HepG2 (cell line): ENCODE data around the gene CLIC5. TPM values are rescaled to one million over a fixed set of nuclear protein-coding genes. Genes with fewer than 3 reads are reported as not detected.

Source experiments
- ATAC-seq: fragments of 200-7000 bp; cut with Tn5 transposase; 3 replicates; pipeline ENCODE4 v1.9.1; 2020; ENCODE audit warnings: mild to moderate bottlenecking, moderate library complexity
- BruUV-seq: library from RNA; stranded (reverse); fragments of 400-500 nt; replicated peaks from 2 replicates; lab custom pipeline; 2021; lab: Mats Ljungman, UMichigan
- CTCF ChIA-PET: fragments of 300-600 bp; formaldehyde crosslinking; extraction: SDS; loops from one replicate; lab custom pipeline; 2021; ENCODE audit warnings: low total read pairs, inconsistent platforms, low intra/inter-chr PET ratio; lab: Yijun Ruan, JAX
- POLR2A ChIA-PET: fragments of 350-600 bp; sonication (Branson Sonifier 250); formaldehyde crosslinking; loops from one replicate; lab custom pipeline; 2020; ENCODE audit warnings: antibody characterized with exemption, inconsistent platforms; lab: Yijun Ruan, JAX
- DNase-seq: peaks from one replicate; pipeline ENCODE4 v3.0.0-alpha.2; 2015; ENCODE audit warnings: low spot score
- FAIRE-seq: peaks from 3 replicates; lab custom pipeline; 2011; peaks lifted over from hg19 to GRCh38; lab: Jason Lieb, UNC
- H2AFZ ChIP-seq: one replicate; pipeline ENCODE4 v1.6.1; 2011; ENCODE audit warnings: low read length, inconsistent platforms
- H3K27ac ChIP-seq: fragments of 300-600 bp; 3 replicates; pipeline ENCODE4 v1.8.0; 2011; ENCODE audit warnings: mixed run types, mild to moderate bottlenecking, mixed read lengths, low read length, inconsistent platforms; ENCODE audit not compliant: insufficient read depth; ENCODE audit errors: extremely low read length
- H3K27me3 ChIP-seq, 2 experiments: fragments of 200-600 bp in 1 of 2; 2 replicates in 1 of 2; 3 replicates in 1 of 2; pipeline versions ENCODE4 v1.6.0 to v1.8.0; 2011; ENCODE audit warnings: low read length in 2 of 2, mild to moderate bottlenecking in 2 of 2, moderate library complexity in 2 of 2, inconsistent platforms in 1 of 2; ENCODE audit not compliant: insufficient read depth in 2 of 2, control insufficient read depth in 1 of 2
- H3K36me3 ChIP-seq, 2 experiments: fragments of 200-600 bp in 1 of 2; replicated peaks in 1 of 2; 2 replicates in 1 of 2; 3 replicates in 1 of 2; pipeline versions ENCODE4 v1.5.1 to v1.8.0; 2011; ENCODE audit warnings: low read length in 2 of 2, inconsistent platforms in 1 of 2; ENCODE audit not compliant: insufficient read depth in 2 of 2, control insufficient read depth in 1 of 2
- H3K4me1 ChIP-seq: 2 replicates; pipeline ENCODE4 v1.5.1; 2012; ENCODE audit warnings: low read length, inconsistent platforms; ENCODE audit not compliant: insufficient read depth
- H3K4me2 ChIP-seq: 2 replicates; pipeline ENCODE4 v1.6.0; 2011; ENCODE audit warnings: low read depth, low read length, inconsistent platforms
- H3K4me3 ChIP-seq, 3 experiments: fragments of 200-600 bp in 1 of 3; sonication (generic), shearing (Covaris generic) in 1 of 3; replicated peaks in 1 of 3; 2 replicates each; pipeline ENCODE4 v1.5.1; 2011 to 2016; ENCODE audit warnings: low read length in 3 of 3, inconsistent platforms in 2 of 3, low read depth in 2 of 3, mild to moderate bottlenecking in 2 of 3, control low read depth in 1 of 3, mixed read lengths in 1 of 3; ENCODE audit not compliant: insufficient read depth in 1 of 3
- H3K79me2 ChIP-seq: one replicate; pipeline ENCODE4 v1.6.1; 2011; ENCODE audit warnings: low read length, inconsistent platforms; ENCODE audit not compliant: insufficient read depth
- H3K9ac ChIP-seq: 2 replicates; pipeline ENCODE4 v1.6.0; 2011; ENCODE audit warnings: mild to moderate bottlenecking, low read depth, low read length, inconsistent platforms; ENCODE audit not compliant: insufficient read depth
- H3K9me3 ChIP-seq: 2 replicates; pipeline ENCODE4 v1.5.1; 2012; ENCODE audit warnings: mild to moderate bottlenecking, low read length
- H4K20me1 ChIP-seq: 2 replicates; pipeline ENCODE4 v1.6.0; 2011; ENCODE audit warnings: inconsistent platforms, mild to moderate bottlenecking, low read length, moderate library complexity; ENCODE audit not compliant: insufficient read depth
- ARNTL ChIP-seq: sonication (generic); formaldehyde crosslinking; IDR thresholded peaks from 2 replicates; pipeline ENCODE4 v1.4.0; 2020; ENCODE audit warnings: mild to moderate bottlenecking, missing genetic modification reagents
- ELF4 ChIP-seq: sonication (generic); formaldehyde crosslinking; IDR thresholded peaks from 2 replicates; pipeline ENCODE4 v1.5.0; 2020; ENCODE audit warnings: missing genetic modification reagents, mild to moderate bottlenecking, moderate library complexity, borderline replicate concordance
- GABPB1 ChIP-seq: IDR thresholded peaks from 2 replicates; pipeline ENCODE4 v1.6.1; 2016; ENCODE audit warnings: mild to moderate bottlenecking, missing genetic modification reagents, moderate library complexity, missing compliant biosample characterization
- GTF3A ChIP-seq: sonication (generic); formaldehyde crosslinking; conservative IDR thresholded peaks from 2 replicates; pipeline ENCODE4 v1.4.0; 2020; ENCODE audit warnings: mild to moderate bottlenecking, missing genetic modification reagents
- HES4 ChIP-seq: sonication (generic); formaldehyde crosslinking; IDR thresholded peaks from 2 replicates; pipeline ENCODE4 v1.9.0; 2021; ENCODE audit warnings: mild to moderate bottlenecking, missing genetic modification reagents, borderline replicate concordance
- KLF12 ChIP-seq: sonication (generic); formaldehyde crosslinking; IDR thresholded peaks from 2 replicates; pipeline ENCODE4 v1.4.0; 2020; ENCODE audit warnings: missing genetic modification reagents, borderline replicate concordance
- NFE2 ChIP-seq: sonication (generic); formaldehyde crosslinking; IDR thresholded peaks from 2 replicates; pipeline ENCODE4 v1.4.0; 2020; ENCODE audit warnings: missing genetic modification reagents
- PLSCR1 ChIP-seq: sonication (generic); formaldehyde crosslinking; IDR thresholded peaks from 2 replicates; pipeline ENCODE4 v1.5.0; 2020; ENCODE audit warnings: missing genetic modification reagents, mild to moderate bottlenecking, borderline replicate concordance
- SIN3A ChIP-seq: IDR thresholded peaks from 2 replicates; pipeline ENCODE4 v1.6.1; 2011; ENCODE audit warnings: low read depth, mild to moderate bottlenecking, control low read depth, low read length, borderline replicate concordance
- TCF7L2 ChIP-seq: IDR thresholded peaks from 2 replicates; pipeline ENCODE4 v1.6.1; 2011; ENCODE audit warnings: mild to moderate bottlenecking, low read depth, low read length, moderate library complexity
- TSC22D2 ChIP-seq: sonication (generic); formaldehyde crosslinking; IDR thresholded peaks from 2 replicates; pipeline ENCODE4 v1.5.1; 2020; ENCODE audit warnings: missing genetic modification reagents, mild to moderate bottlenecking, borderline replicate concordance
- YY1 ChIP-seq: IDR thresholded peaks from 2 replicates; pipeline ENCODE4 v1.6.1; 2011; ENCODE audit warnings: low read length, low read depth, moderate library complexity, mild to moderate bottlenecking; ENCODE audit not compliant: insufficient read depth, insufficient replicate concordance
- ZBTB39 ChIP-seq: sonication (generic); formaldehyde crosslinking; IDR thresholded peaks from 2 replicates; pipeline ENCODE4 v1.5.0; 2020; ENCODE audit warnings: missing genetic modification reagents
- ZNF180 ChIP-seq: sonication (generic); formaldehyde crosslinking; IDR thresholded peaks from 2 replicates; pipeline ENCODE4 v1.4.0; 2020; ENCODE audit warnings: low read depth, missing genetic modification reagents, borderline replicate concordance
- ZNF260 ChIP-seq: sonication (generic); formaldehyde crosslinking; IDR thresholded peaks from 2 replicates; pipeline ENCODE4 v1.4.0; 2020; ENCODE audit warnings: missing genetic modification reagents, low read depth, mild to moderate bottlenecking, borderline replicate concordance
- ZNF672 ChIP-seq: sonication (generic); formaldehyde crosslinking; IDR thresholded peaks from 2 replicates; pipeline ENCODE4 v1.8.1; 2022; ENCODE audit warnings: missing genetic modification reagents
- ZNF749 ChIP-seq: sonication (generic); formaldehyde crosslinking; IDR thresholded peaks from 2 replicates; pipeline ENCODE4 v1.8.0; 2022; ENCODE audit warnings: mild to moderate bottlenecking, missing genetic modification reagents, moderate library complexity, borderline replicate concordance
- ZNF773 ChIP-seq: sonication (generic); formaldehyde crosslinking; IDR thresholded peaks from 2 replicates; pipeline ENCODE4 v1.4.0; 2020; ENCODE audit warnings: missing genetic modification reagents, borderline replicate concordance
- ZNF775 ChIP-seq: sonication (generic); formaldehyde crosslinking; IDR thresholded peaks from 2 replicates; pipeline ENCODE4 v1.4.0; 2020; ENCODE audit warnings: missing genetic modification reagents, mild to moderate bottlenecking, moderate library complexity, borderline replicate concordance
- ZNF83 ChIP-seq: sonication (generic); formaldehyde crosslinking; IDR thresholded peaks from 2 replicates; pipeline ENCODE4 v1.4.0; 2020; ENCODE audit warnings: missing genetic modification reagents, mild to moderate bottlenecking, borderline replicate concordance
- WGBS: methylation state at CpG from one replicate; pipeline ENCODE4 v1.1.6; 2017; ENCODE audit warnings: low lambda C conversion rate; 5-methylcytosine and 5-hydroxymethylcytosine counted together
- in situ Hi-C: cut with HindIII; loops from 2 replicates; pipeline ENCODE4 v1.10.0; 2017; ENCODE audit warnings: low pct_unique_long_range_greater_than_20kb; ENCODE audit not compliant: extremely low pct_ligation_motif_present
- intact Hi-C: fragments of 100-400 bp; cut with micrococcal nuclease; formaldehyde crosslinking; loops from one replicate; pipeline ENCODE4 v1.10.0; 2022; ENCODE audit not compliant: unreplicated experiment
- polyA plus RNA-seq, 8 experiments: library from polyadenylated mRNA; depleted of rRNA in 3 of 8; stranded (reverse) in 7 of 8; unstranded in 1 of 8; fragments of >200 nt; fragmentation: Illumina TruSeq in 4 of 8; extraction: Trizol in 4 of 8; gene quantifications; 2 replicates each; pipeline versions ENCODE4 v1.2.1 to v1.2.3, GENCODE V29; 2011 to 2016; ENCODE audit warnings: low read depth in 4 of 8, missing spikeins in 1 of 8, mixed read lengths in 1 of 8; ENCODE audit not compliant: insufficient read depth in 1 of 8
- total RNA-seq, 5 experiments: library from RNA; depleted of rRNA; stranded (reverse); fragments of >200 nt; fragmentation: Illumina TruSeq; extraction: Trizol; gene quantifications; 2 replicates each; pipeline ENCODE4 v1.2.3, GENCODE V29; 2016; ENCODE audit warnings: low read depth in 1 of 5

The CLIC5 gene
- total and polyA plus RNA-seq, 2 of the 13 experiments (the other 11 are each of a cell fraction or from before 2014, with no cell fraction given): not detected

- CTCF ChIA-PET: no interaction called here
- H3K9ac ChIP-seq: no peak overlapping the region
- WGBS: 45% methylated on average over 8 of the region's 8 CpGs
Measured at GRCh38 chr6:45844986-45845385, 170.7 kb downstream of the CLIC5 start.

More at GRCh38 chr6:45844986-45845385, 170.7 kb downstream of the CLIC5 start:
- H3K27me3 ChIP-seq: no peaks in the 10 kb centered on the region
- BruUV-seq: no TSS peak
- FAIRE-seq (no peak), ATAC-seq (no peak), DNase-seq (no peak)
- no peak overlapping the region for H3K27ac ChIP-seq
- H3K79me2 ChIP-seq: no peaks in the 10 kb centered on the region
- TF ChIP-seq ZNF672 (CRISPR knock-in tag): no peak
- no peak for TF ChIP-seq GTF3A (CRISPR knock-in tag)
- no peak for TF ChIP-seq TCF7L2
- TF ChIP-seq KLF12 (CRISPR knock-in tag): no peak
- no peak for TF ChIP-seq ZNF775 (CRISPR knock-in tag)
- TF ChIP-seq PLSCR1 (CRISPR knock-in tag): no peak
- no peak for TF ChIP-seq TSC22D2
- no peak for TF ChIP-seq ARNTL (CRISPR knock-in tag)
- TF ChIP-seq ELF4 (CRISPR knock-in tag): no peak
- TF ChIP-seq NFE2: no peak
- no peak for TF ChIP-seq ZNF260
- TF ChIP-seq ZNF180 (CRISPR knock-in tag): no peak
- TF ChIP-seq ZNF83: no peak
- no peak for TF ChIP-seq ZBTB39 (CRISPR knock-in tag)
- TF ChIP-seq SIN3A: no peak
- no peak for TF ChIP-seq ZNF773
- no peak for TF ChIP-seq GABPB1 (CRISPR knock-in tag)
- no peak for TF ChIP-seq HES4 (CRISPR knock-in tag)
- TF ChIP-seq YY1: no peak
- TF ChIP-seq ZNF749 (CRISPR knock-in tag): no peak
- intact Hi-C loops (no loop called here), in situ Hi-C loops (no loop called here)
- H2AFZ ChIP-seq: no peak overlapping the region
- no peak overlapping the region for H3K4me2 ChIP-seq
- H3K4me3 ChIP-seq: no peak overlapping the region
- no peaks in the 10 kb centered on the region for H3K36me3 ChIP-seq
- H4K20me1 ChIP-seq: no peaks in the 10 kb centered on the region
- POLR2A ChIA-PET: no interaction called here
- no peaks in the 10 kb centered on the region for H3K9me3 ChIP-seq
- peaks cover 10% of the 10 kb centered on the region for H3K4me1 ChIP-seq
